Epithelial cell of proximal tubule (primary cell): ENCODE data around the gene PDZD8. TPM values are rescaled to one million over a fixed set of nuclear protein-coding genes. Genes with fewer than 3 reads are reported as not detected.
A peak's percentile ranks its signal among the peaks of the same experiment; 100 is the strongest.

Experiments used
- DNase-seq: peaks from one replicate; pipeline ENCODE4 v3.0.0-alpha.2; 2011; ENCODE audit warnings: low read depth
- H3K4me3 ChIP-seq: 2 replicates; pipeline ENCODE4 v1.5.1; 2011; ENCODE audit warnings: low read depth, mild to moderate bottlenecking, low read length
- total RNA-seq: library from RNA; depleted of rRNA; stranded (reverse); fragments of >200 nt; gene quantifications from 2 replicates; pipeline ENCODE4 v1.2.3, GENCODE V29; 2015
- TF ChIP-seq, protein P1 (sequence below): conservative IDR thresholded peaks from 2 replicates; pipeline ENCODE4 v1.5.1; 2012; ENCODE audit warnings: low read depth, mild to moderate bottlenecking, low read length

Gene PDZD8
- total RNA-seq, 1 donor from 2014 or later = 23.6 TPM

DNA sequence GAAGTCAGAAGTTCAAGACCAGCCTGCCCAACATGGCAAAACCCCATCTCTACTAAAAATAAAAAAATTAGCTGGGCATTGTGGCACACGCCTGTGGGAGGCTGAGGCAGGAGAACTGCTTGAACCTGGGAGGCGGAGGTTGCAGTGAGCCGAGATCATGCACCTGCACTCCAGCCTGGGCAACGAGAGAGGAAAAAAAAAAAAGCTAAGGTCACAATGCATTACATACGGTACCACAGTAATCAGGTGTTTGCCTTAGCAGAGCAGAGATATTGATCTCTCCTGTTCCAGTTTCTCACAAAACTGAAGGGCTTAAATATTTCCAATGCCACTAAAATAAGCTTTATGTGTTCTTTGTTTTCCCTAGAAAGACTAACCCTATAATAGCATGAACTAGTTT lies 7.5 kb downstream of the PDZD8 start:
- H3K4me3 ChIP-seq = no peak overlapping the region
- no peak for DNase-seq
- TF ChIP-seq, protein P1, sequence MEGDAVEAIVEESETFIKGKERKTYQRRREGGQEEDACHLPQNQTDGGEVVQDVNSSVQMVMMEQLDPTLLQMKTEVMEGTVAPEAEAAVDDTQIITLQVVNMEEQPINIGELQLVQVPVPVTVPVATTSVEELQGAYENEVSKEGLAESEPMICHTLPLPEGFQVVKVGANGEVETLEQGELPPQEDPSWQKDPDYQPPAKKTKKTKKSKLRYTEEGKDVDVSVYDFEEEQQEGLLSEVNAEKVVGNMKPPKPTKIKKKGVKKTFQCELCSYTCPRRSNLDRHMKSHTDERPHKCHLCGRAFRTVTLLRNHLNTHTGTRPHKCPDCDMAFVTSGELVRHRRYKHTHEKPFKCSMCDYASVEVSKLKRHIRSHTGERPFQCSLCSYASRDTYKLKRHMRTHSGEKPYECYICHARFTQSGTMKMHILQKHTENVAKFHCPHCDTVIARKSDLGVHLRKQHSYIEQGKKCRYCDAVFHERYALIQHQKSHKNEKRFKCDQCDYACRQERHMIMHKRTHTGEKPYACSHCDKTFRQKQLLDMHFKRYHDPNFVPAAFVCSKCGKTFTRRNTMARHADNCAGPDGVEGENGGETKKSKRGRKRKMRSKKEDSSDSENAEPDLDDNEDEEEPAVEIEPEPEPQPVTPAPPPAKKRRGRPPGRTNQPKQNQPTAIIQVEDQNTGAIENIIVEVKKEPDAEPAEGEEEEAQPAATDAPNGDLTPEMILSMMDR = no peak

GRCh38 chr10:117366741-117367140 lies 8.5 kb downstream of the PDZD8 start:
- H3K4me3 ChIP-seq = no peak overlapping the region
- no peak for DNase-seq

DNA sequence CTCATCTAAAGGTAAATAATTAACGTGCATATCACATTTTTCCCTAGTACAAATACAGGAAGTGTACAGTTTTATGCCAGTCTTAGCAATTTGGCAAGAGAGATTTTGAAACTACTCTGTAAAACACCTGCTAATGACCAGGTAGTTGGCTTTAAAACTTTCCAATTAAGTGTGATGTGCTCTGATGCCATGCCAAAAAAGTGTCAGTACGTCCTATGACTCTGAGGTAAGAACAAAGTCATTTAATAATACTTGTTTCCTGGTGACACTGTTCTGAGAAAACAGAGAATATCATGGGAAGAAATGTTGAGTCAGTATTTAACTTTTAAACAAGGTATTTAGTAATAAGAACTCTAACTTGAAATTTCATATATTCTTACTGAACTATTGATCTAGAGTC lies 9.6 kb downstream of the PDZD8 start:
- no peak overlapping the region for H3K4me3 ChIP-seq
- TF ChIP-seq, protein P1 = no peak
- DNase-seq = peak; percentile 71

More at GRCh38 chr10:117366741-117367140, 8.5 kb downstream of the PDZD8 start:
- TF ChIP-seq, protein P1 = no peak

DNA sequence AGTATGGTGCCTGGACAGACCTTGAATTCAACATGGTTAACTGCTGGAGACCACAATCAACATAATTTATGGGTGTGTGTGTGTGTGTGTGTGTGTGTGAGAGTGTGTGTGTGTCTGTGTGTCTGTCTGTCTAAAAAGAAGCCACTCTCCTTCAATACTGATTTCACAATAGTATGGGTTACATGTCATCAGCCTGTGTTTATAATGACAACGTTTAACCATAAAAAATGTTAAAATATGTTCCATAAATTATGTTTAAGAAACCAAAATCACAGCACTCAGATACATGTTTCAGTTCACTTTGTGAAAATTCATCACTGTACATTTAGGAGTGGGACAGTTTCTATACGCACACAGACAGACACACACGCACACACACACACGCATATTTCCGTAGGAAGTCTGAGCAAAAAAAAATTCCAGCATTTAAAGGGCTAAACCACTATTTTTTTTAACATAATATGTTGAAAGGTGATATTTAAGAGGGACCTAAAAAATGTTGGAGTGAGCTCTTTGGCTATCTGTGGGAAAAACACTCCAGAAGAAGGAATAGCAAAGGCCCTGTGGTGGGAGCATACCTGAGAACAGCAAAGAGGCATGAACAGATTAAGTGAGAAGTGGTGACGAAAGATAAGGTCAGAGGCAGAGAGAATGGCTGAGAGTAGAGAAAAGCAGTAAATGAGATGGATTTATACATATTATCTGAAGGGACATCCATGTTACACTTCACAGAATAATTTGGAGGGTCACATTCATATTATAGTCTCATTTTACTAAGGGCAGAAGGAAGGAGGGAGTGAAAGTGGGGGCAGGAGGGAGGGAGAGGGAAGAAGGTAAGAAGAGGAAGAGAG lies 10.9 kb downstream of the PDZD8 start:
- DNase-seq = no peak
- TF ChIP-seq, protein P1 = no peak

GRCh38 chr10:117363028-117363427 lies 12.2 kb downstream of the PDZD8 start:
- H3K4me3 ChIP-seq = peak overlapping the region; percentile 11
- DNase-seq = no peak
- TF ChIP-seq, protein P1 = no peak

More for the DNA sequence above, 10.9 kb downstream of the PDZD8 start:
- H3K4me3 ChIP-seq = peak overlapping the region; percentile 27

DNA sequence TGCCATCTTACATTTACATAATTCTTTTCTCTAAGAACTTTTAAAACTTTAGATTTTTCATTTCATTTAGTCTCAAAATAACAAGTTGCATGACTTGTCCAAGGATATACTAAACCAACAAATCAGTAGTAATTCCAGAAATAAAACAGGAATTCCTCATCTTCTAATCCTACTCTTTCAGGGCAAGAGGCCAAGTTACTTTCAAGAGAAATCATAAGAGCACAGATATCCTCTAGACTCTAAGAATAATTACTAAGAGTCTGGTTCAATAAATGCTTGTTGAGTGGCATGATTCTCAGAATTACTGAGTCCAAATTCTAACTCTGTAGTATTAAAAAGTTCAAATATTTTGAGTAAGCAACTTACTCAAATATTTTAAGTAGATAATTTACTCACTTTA lies 12.9 kb downstream of the PDZD8 start:
- TF ChIP-seq, protein P1 = no peak
- H3K4me3 ChIP-seq = peak overlapping the region; percentile 10
- DNase-seq = no peak
